CD1c-positive myeloid dendritic cell (primary cell): ENCODE measurements around the gene IL4R.
"Not testable (repeated sequence)": the region's sequence is repeated elsewhere in the genome, so short reads cannot be mapped to it uniquely, and the experiment has no call there.

Experiments
- DNase-seq: peaks from one replicate; pipeline ENCODE4 v3.0.0-alpha.2; 2016; ENCODE audit errors: extremely low spot score

Gene IL4R

GRCh38 chr16:27329376-27330079 is 15.8 kb downstream of the IL4R start:
- DNase-seq, result not testable (repeated sequence)

DNA sequence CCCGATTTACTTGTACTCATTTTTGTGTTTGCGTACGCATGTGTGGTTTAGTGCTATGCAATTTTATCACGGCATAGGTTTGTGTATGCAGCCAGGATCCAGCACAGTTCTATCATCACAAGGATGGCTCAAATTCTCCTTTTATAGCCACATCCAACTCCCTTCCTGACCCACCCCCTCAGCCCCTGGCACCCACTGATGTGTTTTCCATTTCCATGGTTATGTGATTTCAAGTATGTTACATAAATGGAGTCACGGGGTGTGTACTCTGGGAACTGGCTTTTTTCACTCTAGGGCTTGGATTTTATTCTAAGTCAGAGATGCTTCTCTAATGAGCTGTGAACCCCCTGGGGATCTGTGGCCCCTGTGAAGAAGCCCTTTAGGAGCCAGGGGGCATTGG is 16.8 kb downstream of the IL4R start:
- DNase-seq, result no peak

GRCh38 chr16:27332105-27332504 is 18.3 kb downstream of the IL4R start:
- DNase-seq, result peak; percentile 64

GRCh38 chr16:27333104-27333503 is 19.3 kb downstream of the IL4R start:
- DNase-seq, result no peak

- no peak for DNase-seq
Observed at GRCh38 chr16:27333549-27333948, 19.8 kb downstream of the IL4R start.

DNA sequence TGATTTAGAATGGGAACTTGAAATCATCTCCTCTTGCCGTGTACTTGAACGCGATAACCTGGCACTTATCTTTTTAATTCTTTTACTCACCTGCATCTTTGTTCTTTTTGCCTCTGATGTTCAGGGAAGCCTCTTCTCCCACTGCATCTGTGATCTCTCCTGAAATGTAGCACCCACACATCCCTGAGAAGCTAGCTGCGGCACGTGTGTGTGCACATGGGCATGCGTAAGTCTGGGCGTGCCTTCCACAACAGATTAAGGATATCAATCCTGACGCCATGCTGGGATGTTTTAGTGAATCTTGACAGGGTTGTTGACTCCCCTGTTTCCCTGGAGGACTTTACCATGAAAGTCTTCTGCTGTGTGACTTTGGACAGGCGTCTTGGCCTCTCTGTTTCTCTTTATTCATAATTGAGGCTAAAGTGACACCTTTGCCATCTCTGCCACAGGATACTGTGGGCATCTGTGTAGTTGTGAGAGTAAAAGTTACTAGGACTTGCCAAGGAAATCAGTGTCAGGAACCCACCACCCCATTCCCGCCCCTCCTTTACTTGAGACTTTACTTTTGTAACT is 20.5 kb downstream of the IL4R start:
- DNase-seq, result no peak

- DNase-seq, result no peak
Observed at GRCh38 chr16:27334838-27335237, 21.1 kb downstream of the IL4R start.

DNA sequence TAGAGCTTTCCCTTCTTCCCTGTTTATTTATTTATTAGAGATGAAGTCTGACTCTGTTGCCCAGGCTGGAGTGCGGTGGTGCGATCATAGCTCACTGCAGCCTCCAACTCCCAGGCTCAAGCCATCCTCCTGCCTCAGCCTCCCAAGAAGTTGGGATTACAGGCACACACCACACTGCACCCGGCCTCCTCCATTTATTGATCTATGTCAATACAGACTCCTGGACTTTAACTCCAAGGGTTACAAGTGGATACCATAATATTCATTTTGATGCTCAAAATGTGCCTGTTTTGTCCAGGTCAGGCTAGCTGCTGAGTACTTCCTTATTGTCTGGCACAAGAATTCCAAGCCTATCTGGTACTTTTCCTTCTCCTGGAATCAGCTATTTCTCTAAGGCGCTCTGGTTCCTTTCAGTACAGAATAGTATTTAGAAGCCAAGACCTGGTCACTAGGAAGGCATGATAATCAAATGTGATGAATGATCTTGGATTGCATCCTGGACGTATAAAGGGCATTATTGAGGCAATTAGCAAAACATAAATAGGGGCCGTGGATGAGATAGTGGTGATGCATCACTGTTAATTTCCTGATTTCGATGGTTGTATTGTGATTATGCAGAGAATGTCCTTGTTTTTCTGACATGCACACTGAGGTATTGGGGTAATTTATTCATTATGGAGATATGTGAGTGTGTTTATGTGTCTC is 21.7 kb downstream of the IL4R start:
- no peak for DNase-seq

GRCh38 chr16:27337024-27337423 is 23.2 kb downstream of the IL4R start:
- DNase-seq, result no peak

GRCh38 chr16:27339180-27339579 is 25.4 kb downstream of the IL4R start:
- DNase-seq, result no peak

DNA sequence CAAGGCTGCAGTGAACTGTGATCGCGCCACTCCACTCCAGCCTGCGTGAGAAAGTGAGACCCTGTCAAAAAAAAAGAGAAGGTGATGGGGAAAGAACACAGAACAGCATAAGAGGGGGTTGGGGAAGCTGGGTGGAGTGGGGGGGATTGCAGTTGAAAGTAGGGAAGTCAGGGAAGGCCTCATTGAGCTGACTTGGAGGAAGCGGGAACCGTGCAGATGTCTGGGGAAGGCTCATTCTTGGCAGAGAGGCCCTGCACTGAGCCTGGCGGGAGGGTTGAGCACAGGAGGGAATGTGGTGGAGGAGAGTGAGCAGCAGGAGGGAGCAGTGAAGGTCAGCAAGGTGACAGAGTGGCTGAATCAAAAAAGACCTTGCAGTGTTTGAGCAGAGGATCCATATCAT is 26.9 kb downstream of the IL4R start:
- peak; percentile 54 for DNase-seq

DNA sequence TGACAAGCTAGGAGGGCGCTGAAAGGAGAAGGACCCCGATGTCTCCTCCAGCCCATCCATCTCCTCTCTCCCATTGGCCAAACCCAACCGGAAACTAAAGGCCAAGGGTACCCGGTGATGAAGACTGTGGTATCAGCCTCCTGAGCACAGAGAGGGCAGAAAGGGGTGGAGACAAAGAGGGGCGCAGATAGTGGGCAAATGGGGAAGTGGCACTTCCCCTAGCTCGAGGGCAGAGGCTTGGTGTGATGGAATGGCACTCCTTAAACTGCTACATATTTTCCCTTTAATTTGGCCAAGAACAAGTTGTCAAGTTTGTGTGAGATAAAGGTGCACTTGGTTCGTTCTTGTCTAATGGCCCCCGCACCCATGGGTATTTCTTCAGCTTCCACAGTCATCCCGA is 27.8 kb downstream of the IL4R start:
- peak; percentile 23 for DNase-seq

GRCh38 chr16:27341971-27342370 is 28.2 kb downstream of the IL4R start:
- no peak for DNase-seq

DNA sequence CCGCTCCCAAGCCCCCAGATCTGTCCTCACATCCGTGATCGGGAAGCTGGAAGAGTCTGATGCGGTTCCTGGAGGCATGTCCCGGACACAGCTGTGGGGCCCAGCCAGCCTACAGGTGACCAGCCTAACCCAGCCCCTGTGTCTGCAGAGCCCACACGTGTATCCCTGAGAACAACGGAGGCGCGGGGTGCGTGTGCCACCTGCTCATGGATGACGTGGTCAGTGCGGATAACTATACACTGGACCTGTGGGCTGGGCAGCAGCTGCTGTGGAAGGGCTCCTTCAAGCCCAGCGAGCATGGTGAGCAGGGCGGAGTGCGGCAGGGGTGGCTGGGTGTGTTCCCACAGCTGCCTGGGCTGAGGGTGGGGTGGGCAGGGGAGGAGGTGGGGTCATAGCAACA is 30.9 kb downstream of the IL4R start:
- no peak for DNase-seq

DNA sequence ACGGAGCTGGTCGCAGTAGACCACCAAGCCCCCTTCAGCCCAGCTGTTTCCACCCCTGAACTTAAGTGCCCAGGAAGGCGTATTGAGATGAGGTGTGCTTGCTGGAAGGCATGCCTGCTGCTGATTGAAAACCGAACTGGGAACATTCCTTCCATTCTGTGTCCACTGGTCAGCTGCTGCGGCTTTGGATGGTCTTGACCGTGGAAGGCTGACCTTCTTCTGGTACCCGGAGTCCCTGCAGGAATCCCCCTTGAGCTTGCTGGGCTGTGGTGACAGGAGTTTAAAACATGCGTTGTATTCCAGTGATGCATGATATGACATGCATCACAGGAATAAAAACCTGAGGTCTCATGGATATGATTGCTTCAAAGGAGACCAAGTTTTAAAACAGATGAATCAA is 31.4 kb downstream of the IL4R start:
- no peak for DNase-seq

DNA sequence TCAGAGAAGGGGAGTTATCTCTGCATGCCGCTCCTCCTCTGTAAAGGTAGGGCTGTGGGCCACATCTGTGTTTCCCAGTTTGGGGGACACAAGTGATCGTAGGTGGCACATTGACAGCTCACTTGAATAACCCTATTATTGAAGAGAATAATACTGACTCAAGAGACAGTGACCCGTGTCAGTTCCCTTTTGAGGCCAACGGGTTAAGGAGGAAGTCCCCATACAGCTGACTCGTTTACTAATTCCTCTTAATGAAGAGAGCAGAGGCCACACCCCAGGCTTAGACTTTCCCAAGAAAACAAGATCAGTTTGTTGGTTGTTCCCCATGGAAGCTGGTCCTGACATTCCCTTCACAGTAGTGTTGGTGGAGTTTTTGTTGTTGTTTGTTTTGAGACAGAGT is 33.0 kb downstream of the IL4R start:
- DNase-seq, result peak; percentile 84

- no peak for DNase-seq
Observed at GRCh38 chr16:27347930-27348685, 34.3 kb downstream of the IL4R start.

GRCh38 chr16:27349276-27349675 is 35.5 kb downstream of the IL4R start:
- DNase-seq, result no peak

DNA sequence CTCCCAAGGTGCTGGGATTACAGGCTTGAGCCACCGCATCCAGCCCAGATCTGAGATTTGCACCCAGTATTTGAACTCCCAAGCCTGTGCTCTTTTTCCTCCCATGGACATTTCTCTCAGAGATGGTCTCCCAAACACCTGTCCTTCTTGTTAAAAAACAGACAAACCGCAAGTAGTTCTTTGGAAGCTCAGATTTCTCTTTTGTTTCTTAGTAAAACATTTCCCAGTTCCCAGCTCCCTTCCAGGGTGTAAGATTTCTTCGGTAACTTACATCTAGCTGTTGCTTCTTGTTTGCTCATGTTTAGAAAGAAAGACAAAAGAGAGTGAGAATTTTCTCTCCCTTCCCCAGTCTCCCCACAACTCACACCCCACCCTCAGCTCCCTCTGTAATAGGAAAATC is 36.2 kb downstream of the IL4R start:
- no peak for DNase-seq

DNA sequence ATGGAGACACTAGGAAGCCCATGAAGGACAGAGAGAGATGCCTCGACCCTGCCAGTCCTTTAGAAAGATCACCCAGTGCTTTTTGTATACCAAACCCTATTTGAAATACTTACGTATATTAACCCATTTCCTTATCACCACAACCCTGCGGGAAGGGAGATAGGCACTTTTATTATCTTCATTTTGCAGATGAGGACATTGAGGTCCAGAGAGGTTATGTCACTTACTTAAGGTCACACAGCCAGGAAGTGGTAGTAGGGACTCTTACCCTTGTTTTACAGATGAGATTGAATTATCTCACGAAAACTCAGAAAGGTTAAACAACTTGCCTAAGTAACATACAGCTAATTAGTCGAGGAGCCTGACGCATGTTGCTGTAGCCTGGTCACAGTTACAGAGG is 38.2 kb downstream of the IL4R start:
- no peak for DNase-seq

- no peak for DNase-seq
Observed at GRCh38 chr16:27353853-27354252, 40.1 kb downstream of the IL4R start.

- DNase-seq, result peak; percentile 65
Observed at GRCh38 chr16:27355610-27356009, 41.8 kb downstream of the IL4R start.

GRCh38 chr16:27356794-27357193 is 43.0 kb downstream of the IL4R start:
- no peak for DNase-seq
